Measurements from ENCODE around the gene DNMBP. TPM values are rescaled to one million over a fixed set of nuclear protein-coding genes. Genes with fewer than 3 reads are reported as not detected.

Gene DNMBP
- total and polyA plus RNA-seq, 2 experiments from 2014 or later: 13.4 to 31.2 TPM

DNA sequence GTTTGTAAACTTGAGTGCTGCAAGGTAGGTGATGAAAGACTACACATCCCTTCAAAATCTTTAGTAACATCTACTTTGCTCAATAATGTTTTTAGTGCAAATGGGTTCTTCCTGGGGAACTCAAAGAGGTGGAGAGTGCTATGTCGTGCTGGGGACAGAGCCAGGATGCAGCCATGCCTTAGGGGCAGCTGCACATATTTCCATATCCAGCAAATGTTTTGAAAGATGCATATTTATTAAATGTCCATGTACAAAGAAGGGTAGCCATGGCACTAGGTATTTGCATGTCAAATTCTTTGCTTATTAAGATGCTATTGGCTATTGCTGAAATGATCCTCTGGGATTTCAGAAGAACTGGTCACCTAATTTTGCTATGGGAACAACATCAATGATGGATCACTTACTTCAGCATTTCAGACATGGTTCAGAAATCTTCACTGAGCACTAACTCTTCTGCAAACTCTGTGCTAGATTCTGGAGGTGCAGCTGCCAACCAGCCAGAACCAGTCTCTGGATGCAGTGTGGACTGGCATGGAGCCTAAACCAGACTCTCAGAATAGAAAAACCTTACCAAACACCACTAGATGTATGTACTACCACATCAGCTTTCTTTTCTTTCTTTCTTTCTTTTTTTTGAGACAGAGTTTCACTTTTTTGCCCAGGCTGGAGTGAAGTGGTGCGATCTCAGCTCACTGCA lies 31.7 kb upstream of the DNMBP start:
- no peak for TF ChIP-seq STAT1 (IDR thresholded peaks at IDR 0.05; ENCODE audit: unreplicated experiment)
- TF ChIP-seq NANOG (IDR thresholded peaks at IDR 0.05; ENCODE audit: borderline replicate concordance): no peak
- no peak for TF ChIP-seq EZH2 (IDR thresholded peaks at IDR 0.05; ENCODE audit: low read depth, unreplicated experiment)
- no peak for TF ChIP-seq POLR2AphosphoS5 (IDR thresholded peaks at IDR 0.05; ENCODE audit: low read depth)
- TF ChIP-seq, protein P1, sequence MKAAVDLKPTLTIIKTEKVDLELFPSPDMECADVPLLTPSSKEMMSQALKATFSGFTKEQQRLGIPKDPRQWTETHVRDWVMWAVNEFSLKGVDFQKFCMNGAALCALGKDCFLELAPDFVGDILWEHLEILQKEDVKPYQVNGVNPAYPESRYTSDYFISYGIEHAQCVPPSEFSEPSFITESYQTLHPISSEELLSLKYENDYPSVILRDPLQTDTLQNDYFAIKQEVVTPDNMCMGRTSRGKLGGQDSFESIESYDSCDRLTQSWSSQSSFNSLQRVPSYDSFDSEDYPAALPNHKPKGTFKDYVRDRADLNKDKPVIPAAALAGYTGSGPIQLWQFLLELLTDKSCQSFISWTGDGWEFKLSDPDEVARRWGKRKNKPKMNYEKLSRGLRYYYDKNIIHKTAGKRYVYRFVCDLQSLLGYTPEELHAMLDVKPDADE (IDR thresholded peaks at IDR 0.05): no peak
- TF ChIP-seq, protein P2, sequence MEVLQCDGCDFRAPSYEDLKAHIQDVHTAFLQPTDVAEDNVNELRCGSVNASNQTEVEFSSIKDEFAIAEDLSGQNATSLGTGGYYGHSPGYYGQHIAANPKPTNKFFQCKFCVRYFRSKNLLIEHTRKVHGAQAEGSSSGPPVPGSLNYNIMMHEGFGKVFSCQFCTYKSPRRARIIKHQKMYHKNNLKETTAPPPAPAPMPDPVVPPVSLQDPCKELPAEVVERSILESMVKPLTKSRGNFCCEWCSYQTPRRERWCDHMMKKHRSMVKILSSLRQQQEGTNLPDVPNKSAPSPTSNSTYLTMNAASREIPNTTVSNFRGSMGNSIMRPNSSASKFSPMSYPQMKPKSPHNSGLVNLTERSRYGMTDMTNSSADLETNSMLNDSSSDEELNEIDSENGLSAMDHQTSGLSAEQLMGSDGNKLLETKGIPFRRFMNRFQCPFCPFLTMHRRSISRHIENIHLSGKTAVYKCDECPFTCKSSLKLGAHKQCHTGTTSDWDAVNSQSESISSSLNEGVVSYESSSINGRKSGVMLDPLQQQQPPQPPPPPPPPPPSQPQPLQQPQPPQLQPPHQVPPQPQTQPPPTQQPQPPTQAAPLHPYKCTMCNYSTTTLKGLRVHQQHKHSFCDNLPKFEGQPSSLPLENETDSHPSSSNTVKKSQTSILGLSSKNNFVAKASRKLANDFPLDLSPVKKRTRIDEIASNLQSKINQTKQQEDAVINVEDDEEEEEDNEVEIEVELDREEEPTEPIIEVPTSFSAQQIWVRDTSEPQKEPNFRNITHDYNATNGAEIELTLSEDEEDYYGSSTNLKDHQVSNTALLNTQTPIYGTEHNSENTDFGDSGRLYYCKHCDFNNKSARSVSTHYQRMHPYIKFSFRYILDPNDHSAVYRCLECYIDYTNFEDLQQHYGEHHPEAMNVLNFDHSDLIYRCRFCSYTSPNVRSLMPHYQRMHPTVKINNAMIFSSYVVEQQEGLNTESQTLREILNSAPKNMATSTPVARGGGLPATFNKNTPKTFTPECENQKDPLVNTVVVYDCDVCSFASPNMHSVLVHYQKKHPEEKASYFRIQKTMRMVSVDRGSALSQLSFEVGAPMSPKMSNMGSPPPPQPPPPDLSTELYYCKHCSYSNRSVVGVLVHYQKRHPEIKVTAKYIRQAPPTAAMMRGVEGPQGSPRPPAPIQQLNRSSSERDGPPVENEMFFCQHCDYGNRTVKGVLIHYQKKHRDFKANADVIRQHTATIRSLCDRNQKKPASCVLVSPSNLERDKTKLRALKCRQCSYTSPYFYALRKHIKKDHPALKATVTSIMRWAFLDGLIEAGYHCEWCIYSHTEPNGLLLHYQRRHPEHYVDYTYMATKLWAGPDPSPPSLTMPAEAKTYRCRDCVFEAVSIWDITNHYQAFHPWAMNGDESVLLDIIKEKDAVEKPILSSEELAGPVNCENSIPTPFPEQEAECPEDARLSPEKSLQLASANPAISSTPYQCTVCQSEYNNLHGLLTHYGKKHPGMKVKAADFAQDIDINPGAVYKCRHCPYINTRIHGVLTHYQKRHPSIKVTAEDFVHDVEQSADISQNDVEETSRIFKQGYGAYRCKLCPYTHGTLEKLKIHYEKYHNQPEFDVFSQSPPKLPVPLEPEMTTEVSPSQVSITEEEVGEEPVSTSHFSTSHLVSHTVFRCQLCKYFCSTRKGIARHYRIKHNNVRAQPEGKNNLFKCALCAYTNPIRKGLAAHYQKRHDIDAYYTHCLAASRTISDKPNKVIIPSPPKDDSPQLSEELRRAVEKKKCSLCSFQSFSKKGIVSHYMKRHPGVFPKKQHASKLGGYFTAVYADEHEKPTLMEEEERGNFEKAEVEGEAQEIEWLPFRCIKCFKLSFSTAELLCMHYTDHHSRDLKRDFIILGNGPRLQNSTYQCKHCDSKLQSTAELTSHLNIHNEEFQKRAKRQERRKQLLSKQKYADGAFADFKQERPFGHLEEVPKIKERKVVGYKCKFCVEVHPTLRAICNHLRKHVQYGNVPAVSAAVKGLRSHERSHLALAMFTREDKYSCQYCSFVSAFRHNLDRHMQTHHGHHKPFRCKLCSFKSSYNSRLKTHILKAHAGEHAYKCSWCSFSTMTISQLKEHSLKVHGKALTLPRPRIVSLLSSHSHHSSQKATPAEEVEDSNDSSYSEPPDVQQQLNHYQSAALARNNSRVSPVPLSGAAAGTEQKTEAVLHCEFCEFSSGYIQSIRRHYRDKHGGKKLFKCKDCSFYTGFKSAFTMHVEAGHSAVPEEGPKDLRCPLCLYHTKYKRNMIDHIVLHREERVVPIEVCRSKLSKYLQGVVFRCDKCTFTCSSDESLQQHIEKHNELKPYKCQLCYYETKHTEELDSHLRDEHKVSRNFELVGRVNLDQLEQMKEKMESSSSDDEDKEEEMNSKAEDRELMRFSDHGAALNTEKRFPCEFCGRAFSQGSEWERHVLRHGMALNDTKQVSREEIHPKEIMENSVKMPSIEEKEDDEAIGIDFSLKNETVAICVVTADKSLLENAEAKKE (CRISPR knock-in tag; IDR thresholded peaks at IDR 0.05): no peak
- TF ChIP-seq, protein P3, sequence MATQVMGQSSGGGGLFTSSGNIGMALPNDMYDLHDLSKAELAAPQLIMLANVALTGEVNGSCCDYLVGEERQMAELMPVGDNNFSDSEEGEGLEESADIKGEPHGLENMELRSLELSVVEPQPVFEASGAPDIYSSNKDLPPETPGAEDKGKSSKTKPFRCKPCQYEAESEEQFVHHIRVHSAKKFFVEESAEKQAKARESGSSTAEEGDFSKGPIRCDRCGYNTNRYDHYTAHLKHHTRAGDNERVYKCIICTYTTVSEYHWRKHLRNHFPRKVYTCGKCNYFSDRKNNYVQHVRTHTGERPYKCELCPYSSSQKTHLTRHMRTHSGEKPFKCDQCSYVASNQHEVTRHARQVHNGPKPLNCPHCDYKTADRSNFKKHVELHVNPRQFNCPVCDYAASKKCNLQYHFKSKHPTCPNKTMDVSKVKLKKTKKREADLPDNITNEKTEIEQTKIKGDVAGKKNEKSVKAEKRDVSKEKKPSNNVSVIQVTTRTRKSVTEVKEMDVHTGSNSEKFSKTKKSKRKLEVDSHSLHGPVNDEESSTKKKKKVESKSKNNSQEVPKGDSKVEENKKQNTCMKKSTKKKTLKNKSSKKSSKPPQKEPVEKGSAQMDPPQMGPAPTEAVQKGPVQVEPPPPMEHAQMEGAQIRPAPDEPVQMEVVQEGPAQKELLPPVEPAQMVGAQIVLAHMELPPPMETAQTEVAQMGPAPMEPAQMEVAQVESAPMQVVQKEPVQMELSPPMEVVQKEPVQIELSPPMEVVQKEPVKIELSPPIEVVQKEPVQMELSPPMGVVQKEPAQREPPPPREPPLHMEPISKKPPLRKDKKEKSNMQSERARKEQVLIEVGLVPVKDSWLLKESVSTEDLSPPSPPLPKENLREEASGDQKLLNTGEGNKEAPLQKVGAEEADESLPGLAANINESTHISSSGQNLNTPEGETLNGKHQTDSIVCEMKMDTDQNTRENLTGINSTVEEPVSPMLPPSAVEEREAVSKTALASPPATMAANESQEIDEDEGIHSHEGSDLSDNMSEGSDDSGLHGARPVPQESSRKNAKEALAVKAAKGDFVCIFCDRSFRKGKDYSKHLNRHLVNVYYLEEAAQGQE (IDR thresholded peaks at IDR 0.05; ENCODE audit: unreplicated experiment): no peak
- no peak for TF ChIP-seq ZNF331 (CRISPR knock-in tag; IDR thresholded peaks at IDR 0.05; ENCODE audit: low read depth)
- TF ChIP-seq JUNB (IDR thresholded peaks at IDR 0.05; ENCODE audit: unreplicated experiment): no peak
- DNase-seq (ENCODE audit: low spot score) (no peak), ATAC-seq (no peak)
- H3K27me3 ChIP-seq (ENCODE audit: insufficient read depth): no peaks in the 10 kb centered on the region
- H3K9me2 ChIP-seq (ENCODE audit: insufficient read depth): no peaks in the 10 kb centered on the region
- H3K4me1 ChIP-seq (ENCODE audit: insufficient read depth): peaks cover 18% of the 10 kb centered on the region
- no peaks in the 10 kb centered on the region for H4K20me1 ChIP-seq (replicated peaks; ENCODE audit: insufficient read depth)
- H3K27ac Mint-ChIP-seq: no peak overlapping the region
- H3K4me2 ChIP-seq: no peak overlapping the region
- no peaks in the 10 kb centered on the region for H3K36me3 Mint-ChIP-seq (ENCODE audit: low read depth)
- peaks cover 27% of the 10 kb centered on the region for H3K4me1 Mint-ChIP-seq
- H3K79me2 ChIP-seq (replicated peaks; ENCODE audit: insufficient read depth): no peaks in the 10 kb centered on the region
- no peak overlapping the region for H3K4me3 Mint-ChIP-seq
- H3K27me3 Mint-ChIP-seq (ENCODE audit: insufficient read depth, low read depth, poor library complexity): peaks cover 3% of the 10 kb centered on the region
- H3F3A ChIP-seq (replicated peaks; ENCODE audit: low read depth): no peaks in the 10 kb centered on the region
- no peaks in the 10 kb centered on the region for H3K36me3 ChIP-seq (ENCODE audit: insufficient read depth)
- H3K27ac ChIP-seq (ENCODE audit: low read depth): no peak overlapping the region
- H3K9me3 Mint-ChIP-seq: no peaks in the 10 kb centered on the region
- no peak overlapping the region for H3K4me3 ChIP-seq
- no peak overlapping the region for H2AFZ ChIP-seq

All from GM23338 (cell line).